Common myeloid progenitor, CD34-positive (primary cell): Measurements from ENCODE around the gene KMT2E.

Source experiments
- CTCF ChIA-PET: fragments of 350-600 bp; sonication (Branson Sonifier 250); formaldehyde crosslinking; loops from one replicate; lab custom pipeline; 2021; ENCODE audit warnings: antibody characterized with exemption; lab: Charles Lee
- POLR2A ChIA-PET: fragments of 350-600 bp; sonication (Branson Sonifier 250); formaldehyde crosslinking; loops from one replicate; lab custom pipeline; 2021; ENCODE audit warnings: antibody characterized with exemption; lab: Charles Lee
- DNase-seq, 3 donors: peaks; one replicate each; pipeline versions ENCODE4 v3.0.0 to v3.0.0-alpha.2; 2013
- H3K27ac ChIP-seq, 2 experiments: 1 replicate in 1 of 2; 2 replicates in 1 of 2; pipeline ENCODE4 v1.7.0; 2013; ENCODE audit warnings: inconsistent platforms in 2 of 2, low read length in 2 of 2, mild to moderate bottlenecking in 2 of 2, low read depth in 1 of 2, moderate library complexity in 1 of 2; ENCODE audit not compliant: severe bottlenecking in 2 of 2, insufficient read depth in 1 of 2, poor library complexity in 1 of 2
- H3K27me3 ChIP-seq, 5 experiments: replicated peaks in 2 of 5; 1 replicate in 3 of 5; 2 replicates in 2 of 5; pipeline versions ENCODE4 v1.6.1 to v1.7.0; 2013; ENCODE audit warnings: low read length in 4 of 5, mild to moderate bottlenecking in 2 of 5, moderate library complexity in 2 of 5, inconsistent platforms in 1 of 5; ENCODE audit not compliant: insufficient read depth in 5 of 5, control insufficient read depth in 4 of 5
- H3K36me3 ChIP-seq, 4 experiments: 1 replicate in 2 of 4; 2 replicates in 2 of 4; pipeline versions ENCODE4 v1.6.1 to v1.7.0; 2013; ENCODE audit warnings: low read length in 3 of 4, control low read depth in 1 of 4, mild to moderate bottlenecking in 1 of 4; ENCODE audit not compliant: control insufficient read depth in 4 of 4, insufficient read depth in 4 of 4
- H3K4me1 ChIP-seq, 4 experiments: 1 replicate in 3 of 4; 2 replicates in 1 of 4; pipeline versions ENCODE4 v1.6.1 to v1.7.1; 2013; ENCODE audit warnings: low read length in 3 of 4, mild to moderate bottlenecking in 3 of 4, control low read depth in 1 of 4, inconsistent platforms in 1 of 4, moderate library complexity in 1 of 4; ENCODE audit not compliant: control insufficient read depth in 4 of 4, insufficient read depth in 4 of 4; ENCODE audit errors: control extremely low read depth in 1 of 4
- H3K4me3 ChIP-seq, 7 experiments: 1 replicate in 4 of 7; 2 replicates in 3 of 7; pipeline versions ENCODE4 v1.5.1 to v1.7.0; 2013; ENCODE audit warnings: mild to moderate bottlenecking in 7 of 7, low read length in 6 of 7, moderate library complexity in 6 of 7, inconsistent platforms in 2 of 7, low read depth in 2 of 7, control low read depth in 1 of 7; ENCODE audit not compliant: insufficient read depth in 4 of 7, control insufficient read depth in 1 of 7; ENCODE audit errors: extremely low read depth in 1 of 7
- H3K9me3 ChIP-seq, 5 experiments: 1 replicate in 4 of 5; 2 replicates in 1 of 5; pipeline versions ENCODE4 v1.6.1 to v1.7.1; 2013; ENCODE audit warnings: low read length in 4 of 5, mild to moderate bottlenecking in 2 of 5, inconsistent platforms in 1 of 5, low read depth in 1 of 5, moderate library complexity in 1 of 5; ENCODE audit not compliant: control insufficient read depth in 4 of 5, insufficient read depth in 2 of 5; ENCODE audit errors: control extremely low read depth in 1 of 5
- WGBS: methylation state at CpG from one replicate; pipeline ENCODE4 v1.1.5; 2013; ENCODE audit not compliant: insufficient coverage; 5-methylcytosine and 5-hydroxymethylcytosine counted together

KMT2E gene

DNA sequence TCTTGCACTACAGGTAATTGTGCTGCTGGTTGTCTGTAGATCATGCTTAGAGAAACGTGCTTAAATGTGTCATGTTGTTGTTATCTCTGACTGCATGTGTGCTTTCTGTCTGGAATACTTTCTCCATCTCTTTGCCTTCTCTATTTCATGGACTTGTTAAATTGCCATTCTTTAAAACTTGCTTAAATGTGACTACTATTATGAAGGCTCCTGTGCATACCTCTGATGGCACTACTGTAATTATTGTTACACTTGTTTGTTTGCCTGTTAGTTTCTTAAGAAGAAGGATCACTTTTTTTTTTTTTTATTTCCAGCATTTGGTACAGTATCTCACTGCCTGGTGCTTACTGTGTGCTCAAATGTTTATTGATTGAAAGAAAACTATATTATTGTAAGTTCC, 41.6 kb downstream of the KMT2E start:
- Histone ChIP-seq H3K36me3 (peaks cover 0 to 34% (median 21%) of the 10 kb centered on the region in 4 experiments), H3K9me3 (no peaks in the 10 kb centered on the region), H3K4me1 (no peaks in the 10 kb centered on the region), H3K27me3 (no peaks in the 10 kb centered on the region), H3K27ac (no peak overlapping the region), H3K4me3 (no peak overlapping the region)
- POLR2A ChIA-PET, result interaction anchor here (1.0 to 1.2 kb wide), 2 partner anchors 38 to 72 kb away, joined by 4 read pairs; no protein-coding TSS in a partner anchor
- WGBS, result no CpG with 5 or more reads among the region's 1 CpG
- peak in 1 of 3 donors; percentile 57 for DNase-seq
- CTCF ChIA-PET, result interaction anchor here (0.7 to 5.1 kb wide), 5 partner anchors 13 to 134 kb away, joined by 3 to 22 read pairs (median 4); no protein-coding TSS in a partner anchor

DNA sequence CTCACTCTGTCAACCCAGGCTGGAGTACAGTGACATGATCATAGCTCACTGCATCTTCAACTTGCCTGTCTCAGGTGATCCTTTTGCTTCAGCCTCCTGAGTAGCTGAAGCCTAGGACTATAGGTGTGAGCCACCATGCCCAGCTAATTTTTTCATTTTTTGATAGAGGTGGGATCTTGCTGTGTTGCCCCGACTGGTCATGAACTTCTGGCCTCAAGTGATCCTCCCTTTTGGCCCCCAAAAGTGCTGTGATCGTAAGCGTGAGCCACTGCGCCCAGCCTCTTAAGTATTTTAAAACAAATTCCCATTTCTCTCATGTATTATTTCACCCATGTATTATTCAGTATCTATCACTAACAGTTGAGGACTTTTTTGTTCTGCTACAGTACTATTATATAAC, 43.5 kb downstream of the KMT2E start:
- Histone ChIP-seq H3K4me3 (no peak overlapping the region), H3K36me3 (peaks cover 0 to 36% (median 22%) of the 10 kb centered on the region in 4 experiments), H3K4me1 (no peaks in the 10 kb centered on the region), H3K9me3 (no peaks in the 10 kb centered on the region), H3K27ac (no peak overlapping the region), H3K27me3 (no peaks in the 10 kb centered on the region)
- ChIA-PET POLR2A (interaction anchor here (1.0 to 1.7 kb wide), 2 partner anchors 45 to 74 kb away, joined by 5 to 6 read pairs; no protein-coding TSS in a partner anchor), CTCF (interaction anchor here (0.8 to 5.1 kb wide), 8 partner anchors 10 to 79 kb away, joined by 3 to 22 read pairs (median 4); no protein-coding TSS in a partner anchor)
- WGBS, result 36% methylated on average over 1 of the region's 4 CpGs
- no peak for DNase-seq

DNA sequence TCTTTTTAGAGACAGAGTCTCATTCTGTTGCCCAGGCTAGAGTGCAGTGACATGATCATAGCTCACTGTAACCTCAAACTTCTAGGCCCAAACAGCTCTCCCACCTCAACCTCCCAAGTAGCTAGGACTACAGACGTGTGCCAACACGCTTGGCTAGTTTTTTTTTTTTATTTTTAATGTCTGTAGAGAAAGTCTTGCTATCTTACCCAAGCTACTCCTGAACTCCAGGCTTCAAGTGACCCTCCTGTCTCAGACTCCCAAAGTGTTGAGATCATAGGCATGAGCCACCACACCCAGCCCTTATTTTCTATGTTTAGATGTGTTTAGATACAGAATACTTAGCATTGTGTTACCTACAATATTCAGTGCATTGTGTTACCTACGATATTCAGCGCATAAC, 46.4 kb downstream of the KMT2E start:
- 100% methylated on average over 2 of the region's 4 CpGs for WGBS
- Histone ChIP-seq H3K36me3 (peaks cover 10 to 44% (median 21%) of the 10 kb centered on the region in 4 experiments), H3K9me3 (no peaks in the 10 kb centered on the region), H3K4me3 (no peak overlapping the region), H3K4me1 (peaks cover 0 to under 1% (median 0%) of the 10 kb centered on the region in 4 experiments), H3K27ac (no peak overlapping the region), H3K27me3 (no peaks in the 10 kb centered on the region)
- DNase-seq, result no peak
- CTCF ChIA-PET, result interaction anchor here (1.4 to 1.6 kb wide), 2 partner anchors 15 to 248 kb away, joined by 3 to 6 read pairs; no protein-coding TSS in a partner anchor
- POLR2A ChIA-PET, result no interaction called here

DNA sequence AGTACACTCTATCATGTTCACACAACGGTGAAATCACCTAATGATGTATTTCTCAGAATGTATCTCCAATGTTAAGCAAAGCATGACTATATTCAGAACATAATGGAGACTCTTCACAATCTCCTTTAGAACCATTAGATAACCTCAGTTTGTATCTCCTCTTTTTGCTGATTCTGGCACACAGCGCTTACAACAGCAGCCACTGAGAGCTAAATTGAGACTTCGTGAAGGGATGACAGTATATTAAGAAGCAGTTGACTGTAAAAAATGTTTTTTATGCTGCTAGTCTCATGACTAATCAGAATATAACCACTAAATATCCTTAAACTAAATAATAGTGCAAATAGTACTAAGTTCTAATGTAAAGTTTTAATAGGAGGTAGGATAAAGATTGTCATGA, 46.9 kb downstream of the KMT2E start:
- Histone ChIP-seq H3K36me3 (peaks cover 10 to 46% (median 22%) of the 10 kb centered on the region in 4 experiments), H3K4me3 (no peak overlapping the region), H3K4me1 (peaks cover 0 to 2% (median 0%) of the 10 kb centered on the region in 4 experiments), H3K9me3 (no peaks in the 10 kb centered on the region), H3K27ac (no peak overlapping the region), H3K27me3 (no peaks in the 10 kb centered on the region)
- DNase-seq, result no peak
- no CpG with 5 or more reads among the region's 3 CpGs for WGBS
- ChIA-PET POLR2A (no interaction called here), CTCF (interaction anchor here (0.6 to 1.6 kb wide), 5 partner anchors 15 to 477 kb away, joined by 3 to 6 read pairs (median 3); no protein-coding TSS in a partner anchor)

DNA sequence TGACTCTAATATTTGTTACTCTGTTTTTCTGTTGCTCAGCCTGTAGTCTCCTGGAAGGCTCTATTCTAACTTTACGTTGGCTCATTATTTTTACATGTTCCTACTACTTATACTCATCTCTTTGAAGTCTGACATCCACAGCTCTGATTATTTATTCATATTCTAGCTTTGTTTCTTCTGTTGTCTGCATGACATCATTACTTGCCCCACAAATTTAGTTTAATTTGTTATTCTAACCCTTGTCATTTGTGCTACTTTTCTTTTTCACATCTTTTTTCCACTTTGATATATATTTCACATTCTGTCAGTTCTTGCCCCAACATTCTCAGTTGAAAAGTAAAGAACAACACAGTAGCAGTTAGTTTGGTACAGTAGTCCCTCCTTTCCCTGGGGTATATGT, 51.1 kb downstream of the KMT2E start:
- WGBS, result 100% methylated on average over 1 of the region's 1 CpG
- H3K27me3 ChIP-seq, result no peaks in the 10 kb centered on the region
- H3K4me1 ChIP-seq, result peaks cover 0 to 2% (median 0%) of the 10 kb centered on the region in 4 experiments
- H3K4me3 ChIP-seq, result no peak overlapping the region
- H3K27ac ChIP-seq, result no peak overlapping the region
- peaks cover 16 to 68% (median 41%) of the 10 kb centered on the region in 4 experiments for H3K36me3 ChIP-seq
- DNase-seq, result no peak
- ChIA-PET POLR2A (no interaction called here), CTCF (interaction anchor here (1.0 to 1.2 kb wide), 3 partner anchors 13 to 142 kb away, joined by 3 to 4 read pairs (median 3); no protein-coding TSS in a partner anchor)
- no peaks in the 10 kb centered on the region for H3K9me3 ChIP-seq

DNA sequence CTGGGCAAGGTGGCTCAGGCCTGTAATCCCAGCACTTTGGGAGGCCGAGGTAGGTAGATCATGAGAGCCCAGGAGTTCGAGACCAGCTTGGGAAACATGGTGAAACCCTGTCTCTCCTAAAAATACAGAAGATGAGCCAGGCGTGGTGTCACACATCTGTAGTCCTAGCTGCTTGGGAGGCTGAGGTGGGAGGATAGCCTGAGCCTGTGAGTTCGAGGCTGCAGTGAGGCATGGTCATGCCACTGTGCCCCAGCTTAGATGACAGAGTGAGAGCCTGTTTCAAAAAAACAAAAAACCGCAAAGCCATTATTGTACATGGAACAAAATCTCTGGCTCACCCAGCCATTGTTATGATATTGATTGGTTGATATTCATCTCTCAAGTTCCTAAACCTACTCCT, 53.7 kb downstream of the KMT2E start:
- Histone ChIP-seq H3K36me3 (peaks cover 21 to 81% (median 46%) of the 10 kb centered on the region in 4 experiments), H3K4me3 (no peak overlapping the region), H3K27me3 (no peaks in the 10 kb centered on the region), H3K27ac (no peak overlapping the region), H3K9me3 (no peaks in the 10 kb centered on the region), H3K4me1 (peaks cover 0 to 2% (median 0%) of the 10 kb centered on the region in 4 experiments)
- no peak for DNase-seq
- 100% methylated on average over 4 of the region's 5 CpGs for WGBS
- CTCF ChIA-PET, result interaction anchor here (0.6 to 1.0 kb wide), 2 partner anchors 10 to 87 kb away, joined by 3 read pairs; no protein-coding TSS in a partner anchor
- POLR2A ChIA-PET, result interaction anchor here (0.6 kb wide), 2 partner anchors 13 to 16 kb away, joined by 4 to 5 read pairs; no protein-coding TSS in a partner anchor

DNA sequence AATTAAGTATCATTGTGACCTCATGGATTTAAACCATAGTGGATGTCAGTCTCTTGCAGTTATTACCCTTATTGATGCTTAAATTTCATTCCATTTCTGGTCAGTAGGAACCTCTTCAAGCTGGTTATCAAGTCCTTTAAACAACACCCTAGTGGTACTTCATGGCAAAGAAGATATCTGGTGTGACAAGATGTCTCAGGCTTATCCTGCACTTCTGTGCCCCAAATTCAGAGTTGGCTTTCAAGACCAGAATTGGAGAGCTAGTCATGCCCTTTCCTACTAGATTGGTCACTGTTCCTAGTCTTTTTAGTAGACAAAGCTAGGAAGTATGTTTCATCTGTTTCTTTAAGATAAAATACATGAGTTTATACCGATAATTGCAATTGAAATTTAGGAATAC, 54.9 kb downstream of the KMT2E start:
- Histone ChIP-seq H3K36me3 (peaks cover 19 to 80% (median 44%) of the 10 kb centered on the region in 4 experiments), H3K4me3 (no peak overlapping the region), H3K27me3 (no peaks in the 10 kb centered on the region), H3K4me1 (peaks cover 0 to 2% (median 0%) of the 10 kb centered on the region in 4 experiments), H3K9me3 (no peaks in the 10 kb centered on the region), H3K27ac (no peak overlapping the region)
- peak in 2 of 3 donors; percentile 36 to 54 for DNase-seq
- ChIA-PET CTCF (interaction anchor here (1.0 to 1.3 kb wide), 4 partner anchors 11 to 88 kb away, joined by 3 to 6 read pairs (median 4); no protein-coding TSS in a partner anchor), POLR2A (interaction anchor here (0.6 kb wide), 1 partner anchor 12 kb away, joined by 3 read pairs; no protein-coding TSS in a partner anchor)
- WGBS, result no CpG with 5 or more reads among the region's 1 CpG
